Endothelial cell of umbilical vein (primary cell): ENCODE measurements around the gene GALNT2. TPM values are rescaled to one million over a fixed set of nuclear protein-coding genes. Genes with fewer than 3 reads are reported as not detected.

Source experiments
- BruUV-seq: library from RNA; stranded (reverse); fragments of 400-500 nt; replicated peaks from 2 replicates; lab custom pipeline; 2021; lab: Mats Ljungman, UMichigan
- CTCF ChIA-PET: fragments of 300-600, 350-600 bp; sonication (Branson Sonifier 250); formaldehyde crosslinking; loops from one replicate; lab custom pipeline; 2021; ENCODE audit warnings: antibody characterized with exemption, inconsistent platforms; lab: Charles Lee
- POLR2A ChIA-PET: fragments of 300-600, 350-600 bp; sonication (Branson Sonifier 250); formaldehyde crosslinking; loops from one replicate; lab custom pipeline; 2021; ENCODE audit warnings: antibody characterized with exemption, inconsistent platforms; lab: Charles Lee
- DNase-seq: peaks from one replicate; pipeline ENCODE4 v3.0.0-alpha.2; 2011; ENCODE audit warnings: low read depth, low spot score
- FAIRE-seq: peaks from 2 replicates; lab custom pipeline; 2011; peaks lifted over from hg19 to GRCh38; lab: Jason Lieb, UNC
- H2AFZ ChIP-seq: 2 replicates; pipeline ENCODE4 v1.6.0; 2012; ENCODE audit warnings: low read depth, low read length, control low read depth, inconsistent platforms
- H3K27ac ChIP-seq: 2 replicates; pipeline ENCODE4 v1.5.1; 2011; ENCODE audit warnings: low read depth, mild to moderate bottlenecking, control low read depth, low read length, moderate library complexity; ENCODE audit not compliant: insufficient read depth
- H3K27me3 ChIP-seq, 2 experiments: 2 replicates each; pipeline versions ENCODE4 v1.6.0 to v1.6.1; 2011; ENCODE audit warnings: low read length in 2 of 2, mixed read lengths in 1 of 2; ENCODE audit not compliant: control insufficient read depth in 2 of 2, insufficient read depth in 2 of 2
- H3K36me3 ChIP-seq, 2 experiments: 2 replicates in 1 of 2; 3 replicates in 1 of 2; pipeline ENCODE4 v1.5.1; 2011; ENCODE audit warnings: low read length in 2 of 2, mild to moderate bottlenecking in 1 of 2, moderate library complexity in 1 of 2; ENCODE audit not compliant: control insufficient read depth in 2 of 2, insufficient read depth in 2 of 2; ENCODE audit errors: extremely low read depth in 1 of 2
- H3K4me1 ChIP-seq: 3 replicates; pipeline ENCODE4 v1.5.1; 2011; ENCODE audit warnings: mild to moderate bottlenecking, low read length; ENCODE audit not compliant: control insufficient read depth, insufficient read depth; ENCODE audit errors: extremely low read depth
- H3K4me2 ChIP-seq: 2 replicates; pipeline ENCODE4 v1.6.1; 2011; ENCODE audit warnings: low read length, control low read depth, mixed read lengths; ENCODE audit not compliant: insufficient read depth
- H3K4me3 ChIP-seq, 3 experiments: fragments of 200-600 bp in 1 of 3; sonication (generic), shearing (Covaris generic) in 1 of 3; replicated peaks in 1 of 3; 2 replicates each; pipeline ENCODE4 v1.5.1; 2011 to 2016; ENCODE audit warnings: control low read depth in 3 of 3, low read length in 3 of 3, mild to moderate bottlenecking in 2 of 3, inconsistent platforms in 1 of 3, low read depth in 1 of 3, moderate library complexity in 1 of 3; ENCODE audit not compliant: insufficient read depth in 1 of 3
- H3K79me2 ChIP-seq: 2 replicates; pipeline ENCODE4 v1.6.0; 2012; ENCODE audit warnings: low read length, inconsistent platforms; ENCODE audit not compliant: control insufficient read depth, insufficient read depth
- H3K9ac ChIP-seq: replicated peaks from 2 replicates; pipeline ENCODE3; 2011; ENCODE audit warnings: low read length, control low read depth; ENCODE audit not compliant: insufficient read depth; ENCODE audit errors: extremely low read depth
- H3K9me1 ChIP-seq: replicated peaks from 3 replicates; pipeline ENCODE4 v1.6.0; 2011; ENCODE audit warnings: mild to moderate bottlenecking, low read length; ENCODE audit not compliant: control insufficient read depth, insufficient read depth; ENCODE audit errors: extremely low read depth
- H3K9me3 ChIP-seq: replicated peaks from 2 replicates; pipeline ENCODE4 v1.5.1; 2012; ENCODE audit warnings: low read length, inconsistent platforms; ENCODE audit not compliant: control insufficient read depth, insufficient read depth
- H4K20me1 ChIP-seq: replicated peaks from 2 replicates; pipeline ENCODE3; 2011; ENCODE audit warnings: mild to moderate bottlenecking, low read length; ENCODE audit not compliant: control insufficient read depth, insufficient read depth; ENCODE audit errors: extremely low read depth
- FOS ChIP-seq: IDR thresholded peaks from 2 replicates; pipeline ENCODE4 v1.6.1; 2011; ENCODE audit warnings: mild to moderate bottlenecking, low read length, moderate library complexity, borderline replicate concordance; ENCODE audit not compliant: insufficient read depth
- GATA2 ChIP-seq: IDR thresholded peaks from 2 replicates; pipeline ENCODE4 v1.7.0; 2011; ENCODE audit warnings: low read depth, mild to moderate bottlenecking, moderate library complexity, mixed read lengths, low read length; ENCODE audit not compliant: insufficient read length, insufficient read depth
- JUN ChIP-seq: IDR thresholded peaks from 2 replicates; pipeline ENCODE4 v1.6.1; 2011; ENCODE audit warnings: borderline replicate concordance, low read depth; ENCODE audit not compliant: insufficient read length, insufficient read depth
- POLR2AphosphoS5 ChIP-seq: IDR thresholded peaks from 2 replicates; pipeline ENCODE4 v1.6.1; 2012; ENCODE audit warnings: low read depth, mild to moderate bottlenecking, control low read depth, low read length, moderate library complexity; ENCODE audit not compliant: insufficient read depth
- dilution Hi-C: fragments of 300-500 bp; cut with MboI; formaldehyde crosslinking; loops from one replicate; pipeline ENCODE4 v1.15.0; 2019; ENCODE audit warnings: low sequenced_read_pairs; ENCODE audit not compliant: extremely low pct_ligation_motif_present
- intact Hi-C: fragments of 100-400 bp; cut with micrococcal nuclease; formaldehyde crosslinking; loops from one replicate; pipeline ENCODE4 v1.10.0; 2022
- polyA plus RNA-seq, 4 experiments: library from polyadenylated mRNA; depleted of rRNA in 3 of 4; stranded (reverse) in 3 of 4; unstranded in 1 of 4; fragments of >200 nt; gene quantifications; 2 replicates each; pipeline versions ENCODE4 v1.2.1 to v1.2.3, GENCODE V29; 2011 to 2012; ENCODE audit warnings: missing spikeins in 1 of 4
- total RNA-seq: library from RNA; stranded (reverse); gene quantifications from 2 replicates; pipeline ENCODE4 v1.2.3, GENCODE V29; 2021

Gene GALNT2
- total and polyA plus RNA-seq, 2 donors (not counting 3 experiments of a cell fraction or from before 2014, with no cell fraction given): 56.3 to 77.5 TPM

DNA sequence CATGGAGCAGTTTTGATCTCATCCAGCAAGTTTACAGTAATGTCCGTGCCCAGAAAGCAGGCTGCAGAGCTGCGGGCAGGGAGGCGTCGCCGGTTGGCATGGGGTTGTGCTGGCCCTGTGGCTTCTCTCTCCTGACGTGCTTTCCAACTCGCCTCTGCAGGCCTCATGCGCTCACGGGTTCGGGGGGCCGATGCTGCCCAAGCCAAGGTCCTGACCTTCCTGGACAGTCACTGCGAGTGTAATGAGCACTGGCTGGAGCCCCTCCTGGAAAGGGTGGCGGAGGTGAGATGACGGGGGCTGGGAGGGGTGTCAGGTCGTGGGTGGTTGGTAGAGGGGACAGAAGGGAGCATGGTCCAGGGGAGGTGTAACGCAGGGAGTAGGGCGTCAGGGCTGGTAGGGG, 176.1 kb downstream of the GALNT2 start:
- Histone ChIP-seq H3K36me3 (peaks cover 0 to 8% of the 10 kb centered on the region in 2 experiments), H3K9ac (no peak overlapping the region), H3K79me2 (no peaks in the 10 kb centered on the region), H3K4me1 (no peaks in the 10 kb centered on the region), H2AFZ (no peak overlapping the region), H3K4me2 (no peak overlapping the region), H3K9me3 (no peaks in the 10 kb centered on the region), H3K9me1 (no peaks in the 10 kb centered on the region), H3K27me3 (no peaks in the 10 kb centered on the region), H3K4me3 (no peak overlapping the region), H3K27ac (no peak overlapping the region), H4K20me1 (no peaks in the 10 kb centered on the region)
- dilution Hi-C loops: no loop called here
- CTCF ChIA-PET: interaction anchor here (1.3 to 1.5 kb wide), 2 partner anchors 8 to 11 kb away, joined by 3 to 4 read pairs; no protein-coding TSS in a partner anchor
- POLR2A ChIA-PET: no interaction called here
- TF ChIP-seq POLR2AphosphoS5: no peak
- no peak for TF ChIP-seq GATA2
- intact Hi-C loops: no loop called here
- FAIRE-seq (no peak), DNase-seq (no peak)
- no TSS peak for BruUV-seq

DNA sequence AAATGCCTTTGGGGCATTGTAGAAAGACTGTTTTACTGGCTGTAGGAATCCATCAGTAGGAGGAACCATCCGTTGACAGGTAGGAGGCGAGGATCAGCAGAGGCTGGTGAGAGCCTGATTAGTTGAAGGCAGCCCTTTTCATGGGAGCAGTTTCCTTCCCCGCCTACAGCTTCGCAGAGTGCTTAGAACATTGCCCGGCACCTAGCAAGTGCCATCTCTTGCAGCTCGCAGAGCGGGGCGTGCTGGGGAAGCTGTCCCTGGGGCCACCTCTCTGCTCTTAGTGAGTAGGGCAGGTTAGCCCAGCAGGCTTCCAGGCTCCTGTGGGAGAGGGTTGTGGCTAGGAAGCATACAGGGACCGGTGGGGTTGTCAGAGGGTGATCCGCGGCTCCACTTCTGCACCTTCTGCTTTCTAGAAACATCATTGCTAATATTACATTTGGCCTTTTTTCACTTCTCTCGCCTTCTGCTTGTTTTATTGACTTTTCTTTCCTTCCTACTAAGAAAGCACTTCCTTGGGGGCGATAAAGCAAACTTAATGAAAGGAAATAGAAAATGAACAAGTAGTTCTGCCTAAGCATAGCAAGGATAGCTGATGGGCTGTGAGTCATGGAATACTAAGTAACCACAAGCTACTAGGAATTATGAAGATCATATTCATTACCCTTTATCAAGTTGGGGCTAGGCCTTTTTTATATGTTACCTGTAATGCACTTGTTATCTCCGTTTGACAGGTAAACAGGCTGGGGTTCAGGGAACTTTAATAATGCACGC, 176.7 kb downstream of the GALNT2 start:
- Histone ChIP-seq H3K4me1 (no peaks in the 10 kb centered on the region), H3K4me2 (no peak overlapping the region), H4K20me1 (no peaks in the 10 kb centered on the region), H3K36me3 (peaks cover 0 to 8% of the 10 kb centered on the region in 2 experiments), H3K27me3 (no peaks in the 10 kb centered on the region), H3K27ac (no peak overlapping the region), H3K79me2 (no peaks in the 10 kb centered on the region), H2AFZ (no peak overlapping the region), H3K4me3 (no peak overlapping the region), H3K9ac (no peak overlapping the region), H3K9me3 (no peaks in the 10 kb centered on the region), H3K9me1 (no peaks in the 10 kb centered on the region)
- no peak for TF ChIP-seq JUN
- peak; percentile 49 for TF ChIP-seq FOS
- no TSS peak for BruUV-seq
- DNase-seq (peak; percentile 15), FAIRE-seq (peak; percentile 26)
- intact Hi-C loops (no loop called here), dilution Hi-C loops (no loop called here)
- CTCF ChIA-PET: interaction anchor here (0.7 to 1.5 kb wide), 2 partner anchors 10 to 583 kb away, joined by 3 to 4 read pairs; no protein-coding TSS in a partner anchor
- POLR2A ChIA-PET: no interaction called here
